GM10847 (cell line): ENCODE measurements around the gene MAP3K6.

ENCODE experiments used
- POLR2A ChIP-seq: IDR thresholded peaks from 2 replicates; pipeline ENCODE4 v1.6.1; 2011; ENCODE audit not compliant: insufficient read length; ENCODE audit errors: extremely low read depth

MAP3K6 gene

GRCh38 chr1:27314737-27315136 lies 52.0 kb downstream of the MAP3K6 start:
- no peak for TF ChIP-seq POLR2A

- TF ChIP-seq POLR2A, result no peak
These were observed 52.6 kb downstream of the MAP3K6 start for GRCh38 chr1:27314169-27314568.

- TF ChIP-seq POLR2A, result no peak
These were observed 58.7 kb downstream of the MAP3K6 start for GRCh38 chr1:27307874-27308598.

- no peak for TF ChIP-seq POLR2A
These were observed 59.6 kb downstream of the MAP3K6 start for GRCh38 chr1:27306892-27307761.

GRCh38 chr1:27306071-27306470 lies 60.7 kb downstream of the MAP3K6 start:
- TF ChIP-seq POLR2A, result no peak
